ENCODE data around the gene EEF2KMT. TPM values are rescaled to one million over a fixed set of nuclear protein-coding genes. Genes with fewer than 3 reads are reported as not detected.

The EEF2KMT gene
- total RNA-seq, 1 experiment from 2014 or later, result 25.8 TPM

GRCh38 chr16:5062790-5063765, 34.5 kb downstream of the EEF2KMT start:
- Histone ChIP-seq H3K4me1 (ENCODE audit: insufficient read depth, low read length) (no peaks in the 10 kb centered on the region), H3K27ac (ENCODE audit: low read length) (no peak overlapping the region), H3K4me2 (ENCODE audit: low read length) (no peak overlapping the region), H3K79me2 (ENCODE audit: low read length) (no peaks in the 10 kb centered on the region), H3K36me3 (ENCODE audit: low read depth, low read length) (no peaks in the 10 kb centered on the region), H3K9ac (ENCODE audit: low read length) (no peak overlapping the region), H3K9me2 (replicated peaks; ENCODE audit: low read length) (no peaks in the 10 kb centered on the region), H3K4me3 (ENCODE audit: low read length) (no peak overlapping the region), H3F3A (ENCODE audit: low read length, unreplicated experiment) (no peaks in the 10 kb centered on the region), H4K20me1 (ENCODE audit: low read length) (no peaks in the 10 kb centered on the region), H2AFZ (ENCODE audit: low read length) (no peak overlapping the region), H3K27me3 (ENCODE audit: low read length) (no peaks in the 10 kb centered on the region), H3K9me3 (ENCODE audit: low read length) (no peaks in the 10 kb centered on the region)
- ChIA-PET CTCF (no interaction called here), POLR2A (ENCODE audit: unreplicated experiment) (no interaction called here)
- BruUV-seq (replicated peaks), result no TSS peak
- intact Hi-C loops (cut with micrococcal nuclease), result no loop called here
- peak; percentile 57 for ATAC-seq
- no peak for TF ChIP-seq EZH2phosphoT487 (IDR thresholded peaks at IDR 0.05; ENCODE audit: borderline replicate concordance, low read length)
- TF ChIP-seq EZH2 (IDR thresholded peaks at IDR 0.05; ENCODE audit: low read length, unreplicated experiment), result no peak
- TF ChIP-seq CTCF (conservative IDR thresholded peaks at IDR 0.05; ENCODE audit: low read depth, low read length), result no peak; the same call in 1 of the 2 replicates
- no peak for DNase-seq

- no peaks in the 10 kb centered on the region for H3K79me2 ChIP-seq (ENCODE audit: low read length)
- no peaks in the 10 kb centered on the region for H3K36me3 ChIP-seq (ENCODE audit: low read depth, low read length)
- H3K4me2 ChIP-seq (ENCODE audit: low read length), result no peak overlapping the region
- DNase-seq (no peak), ATAC-seq (no peak)
- intact Hi-C loops (cut with micrococcal nuclease), result no loop called here
- no peak overlapping the region for H2AFZ ChIP-seq (ENCODE audit: low read length)
- H3K27me3 ChIP-seq (ENCODE audit: low read length), result no peaks in the 10 kb centered on the region
- H4K20me1 ChIP-seq (ENCODE audit: low read length), result no peaks in the 10 kb centered on the region
- no peaks in the 10 kb centered on the region for H3K4me1 ChIP-seq (ENCODE audit: insufficient read depth, low read length)
- ChIA-PET POLR2A (ENCODE audit: unreplicated experiment) (no interaction called here), CTCF (no interaction called here)
- H3K9ac ChIP-seq (ENCODE audit: low read length), result no peak overlapping the region
- no peak for TF ChIP-seq EZH2phosphoT487 (IDR thresholded peaks at IDR 0.05; ENCODE audit: borderline replicate concordance, low read length)
- TF ChIP-seq EZH2 (IDR thresholded peaks at IDR 0.05; ENCODE audit: low read length, unreplicated experiment), result no peak
- TF ChIP-seq CTCF (conservative IDR thresholded peaks at IDR 0.05; ENCODE audit: low read depth, low read length), result no peak
- no TSS peak for BruUV-seq (replicated peaks)
- no peaks in the 10 kb centered on the region for H3K9me3 ChIP-seq (ENCODE audit: low read length)
- H3K9me2 ChIP-seq (replicated peaks; ENCODE audit: low read length), result no peaks in the 10 kb centered on the region
- no peak overlapping the region for H3K27ac ChIP-seq (ENCODE audit: low read length)
- no peaks in the 10 kb centered on the region for H3F3A ChIP-seq (ENCODE audit: low read length, unreplicated experiment)
- H3K4me3 ChIP-seq (ENCODE audit: low read length), result no peak overlapping the region
Measured at GRCh38 chr16:5062051-5062450, 35.5 kb downstream of the EEF2KMT start.

GRCh38 chr16:5060073-5060641, 37.4 kb downstream of the EEF2KMT start:
- no peaks in the 10 kb centered on the region for H3K9me3 ChIP-seq (ENCODE audit: low read length)
- CTCF ChIA-PET, result no interaction called here

More at GRCh38 chr16:5060073-5060641, 37.4 kb downstream of the EEF2KMT start:
- ATAC-seq (no peak), DNase-seq (no peak)
- Histone ChIP-seq H3K9me2 (replicated peaks; ENCODE audit: low read length) (no peaks in the 10 kb centered on the region), H3K27me3 (ENCODE audit: low read length) (no peaks in the 10 kb centered on the region), H3K36me3 (ENCODE audit: low read depth, low read length) (no peaks in the 10 kb centered on the region), H3K9ac (ENCODE audit: low read length) (no peak overlapping the region), H3K79me2 (ENCODE audit: low read length) (no peaks in the 10 kb centered on the region), H2AFZ (ENCODE audit: low read length) (no peak overlapping the region), H3K4me2 (ENCODE audit: low read length) (no peak overlapping the region), H3F3A (ENCODE audit: low read length, unreplicated experiment) (no peaks in the 10 kb centered on the region), H3K4me1 (ENCODE audit: insufficient read depth, low read length) (no peaks in the 10 kb centered on the region), H4K20me1 (ENCODE audit: low read length) (no peaks in the 10 kb centered on the region), H3K4me3 (ENCODE audit: low read length) (no peak overlapping the region), H3K27ac (ENCODE audit: low read length) (no peak overlapping the region)
- no TSS peak for BruUV-seq (replicated peaks)
- POLR2A ChIA-PET (ENCODE audit: unreplicated experiment), result interaction anchor here (0.8 kb wide), 1 partner anchor 12 kb away, joined by 10 read pairs; no protein-coding TSS in a partner anchor
- TF ChIP-seq EZH2 (IDR thresholded peaks at IDR 0.05; ENCODE audit: low read length, unreplicated experiment) (no peak), EZH2phosphoT487 (IDR thresholded peaks at IDR 0.05; ENCODE audit: borderline replicate concordance, low read length) (no peak), CTCF (conservative IDR thresholded peaks at IDR 0.05; ENCODE audit: low read depth, low read length) (no peak)
- intact Hi-C loops (cut with micrococcal nuclease), result no loop called here
